GM23338 (cell line): ENCODE measurements around the gene UQCRC2.

ENCODE experiments used
- CTCF ChIP-seq, 2 experiments: fragments of 200-600 bp in 1 of 2; sonication (generic) in 1 of 2; conservative IDR thresholded peaks; 2 replicates each; pipeline versions ENCODE4 v1.5.1 to v1.6.1; 2016 to 2017; ENCODE audit warnings: antibody characterized with exemption in 2 of 2, low read depth in 2 of 2, mild to moderate bottlenecking in 2 of 2, moderate library complexity in 1 of 2
- EZH2 ChIP-seq: fragments of 200-600 bp; sonication (generic); IDR thresholded peaks from one replicate; pipeline ENCODE4 v1.8.0; 2017; ENCODE audit warnings: antibody characterized with exemption, mild to moderate bottlenecking, low read depth; ENCODE audit not compliant: unreplicated experiment
- EZH2phosphoT487 ChIP-seq: fragments of 200-600 bp; sonication (generic); IDR thresholded peaks from one replicate; pipeline ENCODE4 v1.8.1; 2018; ENCODE audit warnings: antibody characterized with exemption; ENCODE audit not compliant: unreplicated experiment
- JUNB ChIP-seq: IDR thresholded peaks from one replicate; pipeline ENCODE4 v1.6.1; 2016; ENCODE audit warnings: antibody characterized with exemption; ENCODE audit not compliant: unreplicated experiment
- REST ChIP-seq: IDR thresholded peaks from one replicate; pipeline ENCODE4 v1.6.1; 2018; ENCODE audit warnings: antibody characterized with exemption; ENCODE audit not compliant: unreplicated experiment

GRCh38 chr16:21940570-21940969 lies 12.6 kb upstream of the UQCRC2 start:
- TF ChIP-seq CTCF (conservative IDR thresholded peaks at IDR 0.05; ENCODE audit: low read depth in 2 of 2) (no peak), EZH2 (no peak), EZH2phosphoT487 (no peak), REST (no peak), JUNB (no peak)
